Activated naive CD4-positive, alpha-beta T cell treated with Interleukin-2 at 50 U/mL for 16 hours (primary cell): ENCODE results near the gene MAPKAPK2.
"Not testable (repeated sequence)": the region's sequence is repeated elsewhere in the genome, so short reads cannot be mapped to it uniquely, and the experiment has no call there.

Experiments
- DNase-seq: peaks from one replicate; pipeline ENCODE4 v3.0.0-alpha.2; 2020

The MAPKAPK2 gene

GRCh38 chr1:206684478-206685333, at the start of gene MAPKAPK2:
TSS of gene MAPKAPK2 (plus strand) at chr1:206684905. CDS start at chr1:206685230, 325 bp downstream.
- peak; percentile 74 for DNase-seq

- DNase-seq, result peak; percentile 94
Observed at GRCh38 chr1:206635080-206635977, 49.4 kb upstream of the MAPKAPK2 start, which contains the start of gene DYRK3. TSS of gene DYRK3 (plus strand) at chr1:206635536. CDS start at chr1:206635704, 168 bp downstream.

- no peak for DNase-seq
Observed at GRCh38 chr1:206635978-206636345, 48.7 kb upstream of the MAPKAPK2 start.

GRCh38 chr1:206636671-206637070, 48.0 kb upstream of the MAPKAPK2 start:
- DNase-seq, result no peak

- DNase-seq, result no peak
Observed at GRCh38 chr1:206637605-206638004, 47.1 kb upstream of the MAPKAPK2 start.

GRCh38 chr1:206642074-206642473, 42.6 kb upstream of the MAPKAPK2 start:
- not testable (repeated sequence) for DNase-seq

GRCh38 chr1:206643118-206643698, 41.5 kb upstream of the MAPKAPK2 start:
- DNase-seq, result no peak

- no peak for DNase-seq
Observed at GRCh38 chr1:206646504-206646903, 38.2 kb upstream of the MAPKAPK2 start.

GRCh38 chr1:206647224-206647623, 37.5 kb upstream of the MAPKAPK2 start:
- DNase-seq, result no peak

- DNase-seq, result no peak
Observed at GRCh38 chr1:206649261-206649921, 35.3 kb upstream of the MAPKAPK2 start.

- no peak for DNase-seq
Observed at GRCh38 chr1:206651014-206651413, 33.7 kb upstream of the MAPKAPK2 start.

- no peak for DNase-seq
Observed at GRCh38 chr1:206651958-206652890, 32.5 kb upstream of the MAPKAPK2 start.

GRCh38 chr1:206653715-206654459, 30.8 kb upstream of the MAPKAPK2 start:
- DNase-seq, result no peak

- no peak for DNase-seq
Observed at GRCh38 chr1:206654828-206655227, 29.9 kb upstream of the MAPKAPK2 start.

GRCh38 chr1:206655471-206655882, 29.2 kb upstream of the MAPKAPK2 start:
- DNase-seq, result no peak

- no peak for DNase-seq
Observed at GRCh38 chr1:206656936-206657335, 27.8 kb upstream of the MAPKAPK2 start.

- DNase-seq, result no peak
Observed at GRCh38 chr1:206657751-206658150, 27.0 kb upstream of the MAPKAPK2 start.

GRCh38 chr1:206658264-206658980, 26.3 kb upstream of the MAPKAPK2 start:
- peak; percentile 58 for DNase-seq

GRCh38 chr1:206658981-206659273, 25.8 kb upstream of the MAPKAPK2 start:
- DNase-seq, result no peak

GRCh38 chr1:206660136-206660535, 24.6 kb upstream of the MAPKAPK2 start:
- DNase-seq, result no peak
